ENCODE measurements around the gene AIPL1.

DNA sequence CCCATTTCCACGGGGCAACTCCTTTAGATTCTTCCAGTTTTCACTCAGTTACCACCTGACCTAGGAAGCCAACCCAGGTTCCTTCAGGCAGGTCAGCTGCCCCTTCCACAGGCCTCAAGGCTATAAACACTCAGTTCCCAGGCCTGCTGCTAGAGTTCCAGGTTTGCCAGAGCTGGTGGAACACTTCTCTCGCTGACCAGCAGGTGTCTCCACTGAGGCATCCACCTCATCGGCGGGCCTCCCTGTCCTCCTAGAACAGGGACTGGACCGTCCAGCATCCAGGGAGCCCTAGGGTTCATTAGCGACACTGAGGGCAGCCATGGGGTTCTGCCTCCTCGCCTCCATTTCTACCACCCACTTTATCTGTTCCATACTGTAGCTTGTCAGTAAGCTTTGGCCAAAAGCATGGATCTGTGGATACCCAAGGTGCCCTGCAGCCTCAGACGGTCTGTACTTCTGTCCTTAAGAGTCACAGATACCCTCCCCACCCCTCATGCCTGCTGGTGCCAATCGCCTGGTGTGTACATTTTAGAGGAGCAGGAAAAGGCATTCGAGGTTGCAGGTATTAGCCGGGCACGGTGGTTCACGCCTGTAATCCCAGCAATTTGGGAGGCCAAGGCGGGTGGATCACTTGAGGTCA, 38.3 kb upstream of the AIPL1 start:
- TF ChIP-seq CTCF (IDR thresholded peaks at IDR 0.05; ENCODE audit: insufficient read depth, low read length, poor library complexity, severe bottlenecking): peak; percentile 83
- TF ChIP-seq EZH2phosphoT487 (conservative IDR thresholded peaks at IDR 0.05; ENCODE audit: low read length): no peak
